ENCODE measurements around the gene UBE2J1.
"Not testable (repeated sequence)": the region's sequence is repeated elsewhere in the genome, so short reads cannot be mapped to it uniquely, and the experiment has no call there.

The UBE2J1 gene

DNA sequence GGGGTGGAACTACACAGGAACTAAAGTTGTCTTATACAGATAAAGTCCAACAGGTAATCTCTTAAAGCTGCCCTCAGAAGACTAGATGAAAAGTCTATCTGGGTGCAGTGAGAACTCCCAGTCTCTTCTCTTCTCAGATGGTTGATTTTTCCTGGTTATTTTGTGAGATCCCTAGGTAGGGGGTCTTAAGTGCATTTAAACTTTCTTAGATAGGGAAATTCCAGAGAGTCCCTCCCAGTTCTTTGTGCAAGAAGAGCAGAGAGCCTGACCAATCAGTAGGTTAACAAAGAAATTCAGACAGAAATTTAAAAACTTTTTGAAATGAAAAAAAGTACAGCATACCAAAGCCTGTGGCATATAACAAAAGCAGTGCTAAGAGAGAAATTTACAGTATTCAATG, 35.5 kb downstream of the UBE2J1 start:
- DNase-seq = no peak

DNA sequence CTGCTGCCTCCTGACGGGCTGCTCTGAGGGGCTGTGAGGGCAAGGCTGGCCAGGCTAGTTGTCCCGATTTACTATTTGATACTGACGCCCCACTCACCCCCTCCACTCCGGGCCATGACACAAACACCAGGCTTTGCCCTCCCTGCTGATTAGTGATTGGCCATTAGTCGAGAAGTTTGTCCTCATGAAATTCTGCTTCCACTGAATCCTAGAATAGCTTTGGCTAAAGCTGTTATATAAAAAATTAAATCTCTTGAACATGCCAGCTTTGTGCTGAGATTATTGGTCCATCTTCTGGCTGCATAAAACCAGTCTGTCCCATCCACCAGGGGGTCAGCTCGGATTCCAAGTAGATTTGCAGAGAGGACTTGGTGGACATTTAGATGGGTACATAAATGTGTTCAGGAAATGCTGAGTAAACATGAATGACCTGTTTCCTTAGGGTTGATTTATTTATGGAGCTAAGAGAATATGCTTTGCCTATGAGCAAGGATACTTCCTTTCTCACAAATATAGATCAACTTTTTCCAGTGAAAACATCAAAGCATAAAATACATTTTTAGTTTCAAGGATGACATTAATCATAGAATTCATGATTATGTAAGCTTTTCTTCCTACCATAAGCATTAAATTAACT, 37.2 kb downstream of the UBE2J1 start, which contains the start of gene GABRR2:
TSS of gene GABRR2 (minus strand) at position 51 of the 637 bp plus-strand sequence. CDS start 134 bp downstream, outside the sequence.
- no peak for DNase-seq

- DNase-seq = no peak
Observed at GRCh38 chr6:89314692-89315091, 37.8 kb downstream of the UBE2J1 start.

- DNase-seq = peak; percentile 52
Observed at GRCh38 chr6:89313006-89313405, 39.5 kb downstream of the UBE2J1 start.

DNA sequence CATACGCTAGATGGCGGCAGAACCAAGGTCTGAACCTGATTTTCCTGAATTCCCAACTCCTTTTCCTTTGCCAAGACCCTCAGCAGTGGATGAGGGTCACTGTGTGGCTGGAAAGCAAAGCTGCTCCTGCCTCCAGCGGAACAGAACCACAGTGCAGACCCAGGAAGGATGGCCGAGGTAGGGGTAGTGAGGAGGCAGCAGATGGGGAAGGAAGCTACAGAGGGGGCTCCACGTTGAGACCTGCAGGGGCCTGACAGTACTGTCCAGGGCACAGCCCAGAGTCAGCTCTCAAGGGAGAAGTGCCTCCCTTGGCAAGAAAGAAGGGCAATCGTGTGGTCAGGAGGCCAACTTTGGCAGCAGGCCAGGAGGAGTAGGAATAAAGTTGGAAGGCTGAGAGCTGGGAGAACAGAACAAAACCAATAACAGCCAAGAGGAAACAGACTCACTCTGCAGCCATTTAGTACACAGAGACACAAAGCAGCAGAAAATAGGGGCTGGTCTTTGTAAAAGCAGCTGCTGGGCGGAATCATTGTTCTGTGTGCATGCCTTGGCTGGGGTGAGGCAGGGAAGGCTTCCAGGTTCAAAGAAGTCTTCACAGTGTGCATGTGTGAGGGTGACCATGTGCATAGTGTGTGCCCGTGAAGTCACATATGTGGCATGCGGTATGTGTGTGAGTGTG, 40.5 kb downstream of the UBE2J1 start:
- peak; percentile 82 for DNase-seq

DNA sequence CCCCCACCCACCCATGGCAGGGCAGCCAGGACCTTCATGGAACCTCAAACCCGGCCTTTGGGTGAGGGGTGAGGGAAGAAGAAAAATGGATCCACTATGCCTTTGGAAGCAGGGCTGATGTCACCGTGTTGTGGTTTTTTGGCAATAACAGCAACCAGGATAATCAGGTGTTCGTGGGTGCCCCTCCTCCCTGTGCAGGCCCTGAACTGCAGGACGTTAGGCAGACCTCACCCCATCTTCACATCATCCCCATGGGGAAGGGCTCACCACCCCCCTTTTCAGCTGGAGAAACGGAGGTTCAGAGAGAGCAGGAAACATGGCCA, 41.0 kb downstream of the UBE2J1 start:
- no peak for DNase-seq

DNA sequence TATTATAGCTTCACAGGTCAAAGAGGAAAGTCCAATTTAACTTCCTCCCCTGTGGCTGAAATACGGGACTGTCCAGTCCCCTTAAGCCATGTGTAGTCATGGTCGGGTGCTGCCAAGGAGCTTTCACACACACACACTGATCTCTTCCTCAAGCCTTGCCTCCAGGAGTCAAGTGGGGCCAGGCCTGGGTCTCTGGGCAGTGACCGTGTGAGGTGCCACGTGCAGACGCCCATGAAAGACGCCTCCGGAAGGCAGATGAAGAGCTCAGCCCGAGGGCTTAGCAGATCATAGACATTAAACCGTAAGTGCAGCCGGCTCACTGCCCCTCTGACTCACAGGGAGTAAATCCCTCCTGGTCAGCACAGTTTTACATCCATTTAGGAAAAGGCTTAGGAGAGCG, 41.6 kb downstream of the UBE2J1 start:
- DNase-seq = no peak

GRCh38 chr6:89308525-89309395, 43.8 kb downstream of the UBE2J1 start:
- DNase-seq = no peak

DNA sequence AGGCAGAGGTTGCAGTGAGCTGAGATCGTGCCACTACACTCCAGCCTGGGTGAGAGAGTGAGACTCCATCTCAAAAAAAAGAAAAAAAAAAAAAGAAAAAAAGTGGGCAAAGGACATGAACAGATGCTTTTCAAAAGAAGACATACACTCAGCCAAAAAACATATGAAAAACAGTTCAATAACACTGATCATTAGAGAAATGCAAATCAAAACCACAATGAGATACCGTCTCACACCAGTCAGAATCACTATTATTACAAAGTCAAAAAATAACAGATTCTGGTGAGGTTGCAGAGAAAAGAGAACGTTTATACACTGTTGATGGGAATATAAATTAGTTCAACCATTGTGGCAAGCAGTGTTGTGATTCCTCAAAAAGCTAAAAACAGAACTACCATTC, 48.0 kb downstream of the UBE2J1 start:
- not testable (repeated sequence) for DNase-seq

DNA sequence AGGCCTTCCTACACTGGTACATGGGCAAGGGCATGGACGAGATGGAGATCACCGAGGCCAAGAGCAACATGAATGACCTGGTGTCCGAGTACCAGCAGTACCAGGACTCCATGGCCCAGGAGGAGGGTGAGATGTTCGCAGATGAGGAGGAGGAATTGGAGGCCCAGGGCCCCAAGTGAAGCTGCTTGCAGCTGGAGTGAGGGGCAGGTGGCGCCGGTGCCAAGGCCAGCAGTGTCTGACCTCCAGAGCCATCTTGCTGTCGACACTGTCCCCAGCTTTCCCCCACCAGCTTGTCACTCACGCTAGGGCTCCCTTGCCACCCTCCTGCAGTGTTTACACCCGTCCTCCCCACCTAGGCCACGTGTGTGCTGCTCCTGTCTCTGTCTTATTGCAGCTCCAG, 49.6 kb downstream of the UBE2J1 start:
- no peak for DNase-seq

- DNase-seq = no peak
Observed at GRCh38 chr6:89302195-89302770, 50.2 kb downstream of the UBE2J1 start.

- DNase-seq = no peak
Observed at GRCh38 chr6:89301586-89302194, 50.8 kb downstream of the UBE2J1 start.

DNA sequence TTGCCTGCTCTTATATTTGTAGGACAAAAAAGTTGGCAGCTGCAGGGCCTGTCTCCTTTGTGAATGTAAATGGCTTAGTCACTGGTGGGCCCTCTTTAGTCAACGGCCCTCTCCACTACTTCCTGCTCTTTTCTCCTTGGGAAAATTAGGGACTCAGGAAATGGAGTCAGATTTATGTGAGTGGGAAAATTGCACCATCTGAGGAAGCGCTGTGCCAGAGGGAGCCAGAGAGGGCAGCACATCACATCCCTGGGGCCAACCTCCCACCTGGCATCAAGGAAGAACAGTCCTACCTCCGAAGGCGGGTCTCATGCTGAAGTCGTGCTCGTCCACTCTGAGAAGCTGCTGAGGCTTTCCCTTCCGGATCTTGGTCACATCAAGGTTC, 53.1 kb downstream of the UBE2J1 start:
- DNase-seq = no peak

DNA sequence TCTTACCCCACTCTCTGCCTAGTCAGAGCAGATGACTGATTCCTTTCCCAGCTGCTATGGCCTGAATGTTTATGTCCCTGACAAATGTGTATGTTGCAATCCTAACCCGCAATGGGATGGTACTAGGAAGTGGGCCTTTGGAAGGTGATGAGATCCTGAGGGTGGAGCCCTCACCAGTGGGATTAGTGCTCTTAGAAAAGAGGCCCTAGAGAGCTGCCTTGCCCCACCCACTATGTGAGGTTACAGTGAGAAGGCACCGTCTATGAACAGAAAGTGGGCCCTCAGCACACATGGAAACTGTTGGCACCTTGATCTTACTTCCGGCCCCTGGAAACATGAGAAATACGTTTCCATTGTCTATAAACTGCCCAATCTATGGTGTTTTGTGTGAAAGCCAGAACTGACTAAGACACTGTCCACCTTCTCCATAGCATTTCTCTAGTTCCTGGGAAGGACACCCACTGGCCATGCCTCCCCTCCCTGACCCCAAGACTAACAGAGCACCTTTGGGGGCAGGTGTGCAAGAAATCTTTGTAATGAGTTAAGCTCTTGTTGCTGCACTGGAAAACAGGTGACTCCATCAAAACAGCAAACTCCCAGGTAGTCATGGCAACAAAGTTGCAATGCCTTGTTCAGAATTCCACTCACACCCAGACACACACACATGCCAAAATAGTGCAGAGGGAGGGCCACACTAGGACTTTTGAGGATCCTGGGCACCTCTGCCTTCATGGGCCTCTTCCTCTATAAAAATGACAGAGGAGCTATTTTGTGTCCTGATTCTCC, 53.6 kb downstream of the UBE2J1 start:
- no peak for DNase-seq

DNA sequence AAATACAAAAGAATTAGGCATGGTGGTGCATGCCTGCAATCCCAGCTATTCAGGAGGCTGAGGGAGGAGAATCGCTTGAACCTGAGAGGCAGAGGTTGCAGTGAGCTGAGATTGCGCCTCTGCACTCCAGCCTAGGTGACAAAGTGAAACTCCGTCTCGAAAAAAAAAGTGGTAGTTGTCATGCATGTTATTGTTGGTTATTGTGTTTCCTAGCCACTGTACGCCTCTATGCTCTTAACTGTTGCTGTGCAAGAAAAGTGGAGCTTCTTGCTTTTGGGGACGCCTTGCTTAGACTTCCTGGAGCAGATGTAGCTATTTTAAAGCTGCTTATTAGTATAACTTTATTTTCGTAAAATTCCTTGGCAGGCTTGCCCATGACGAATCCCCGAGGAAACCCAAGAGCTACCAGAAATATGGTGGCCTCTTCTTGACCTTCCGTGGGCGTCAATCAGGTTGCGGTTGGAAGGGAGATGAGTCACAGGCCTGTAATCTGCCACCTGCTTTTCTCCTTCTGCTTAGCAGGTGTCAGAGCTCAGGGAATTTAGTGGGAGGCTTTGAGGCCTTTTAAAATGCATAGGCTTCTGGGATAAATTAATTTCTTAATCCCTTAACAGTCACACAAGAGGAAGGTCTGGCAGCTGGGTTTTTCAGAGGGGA, 54.7 kb downstream of the UBE2J1 start:
- peak; percentile 88 for DNase-seq

GRCh38 chr6:89295981-89296380, 56.5 kb downstream of the UBE2J1 start:
- no peak for DNase-seq

DNA sequence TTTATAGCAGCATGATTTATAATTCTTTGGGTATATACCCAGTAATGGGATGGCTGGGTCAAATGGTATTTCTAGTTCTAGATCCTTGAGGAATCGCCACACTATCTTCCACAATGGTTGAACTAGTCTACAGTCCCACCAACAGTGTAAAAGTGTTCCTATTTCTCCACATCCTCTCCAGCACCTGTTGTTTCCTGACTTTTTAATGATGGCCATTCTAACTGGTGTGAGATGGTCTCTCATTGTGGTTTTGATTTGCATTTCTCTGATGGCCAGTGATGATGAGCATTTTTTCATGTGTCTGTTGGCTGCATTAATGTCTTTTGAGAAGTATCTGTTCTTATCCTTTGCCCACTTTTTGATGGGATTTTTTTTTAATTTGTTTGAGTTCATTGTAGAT, 57.4 kb downstream of the UBE2J1 start:
- not testable (repeated sequence) for DNase-seq

- no peak for DNase-seq
Observed at GRCh38 chr6:89291256-89291819, 61.2 kb downstream of the UBE2J1 start.

DNA sequence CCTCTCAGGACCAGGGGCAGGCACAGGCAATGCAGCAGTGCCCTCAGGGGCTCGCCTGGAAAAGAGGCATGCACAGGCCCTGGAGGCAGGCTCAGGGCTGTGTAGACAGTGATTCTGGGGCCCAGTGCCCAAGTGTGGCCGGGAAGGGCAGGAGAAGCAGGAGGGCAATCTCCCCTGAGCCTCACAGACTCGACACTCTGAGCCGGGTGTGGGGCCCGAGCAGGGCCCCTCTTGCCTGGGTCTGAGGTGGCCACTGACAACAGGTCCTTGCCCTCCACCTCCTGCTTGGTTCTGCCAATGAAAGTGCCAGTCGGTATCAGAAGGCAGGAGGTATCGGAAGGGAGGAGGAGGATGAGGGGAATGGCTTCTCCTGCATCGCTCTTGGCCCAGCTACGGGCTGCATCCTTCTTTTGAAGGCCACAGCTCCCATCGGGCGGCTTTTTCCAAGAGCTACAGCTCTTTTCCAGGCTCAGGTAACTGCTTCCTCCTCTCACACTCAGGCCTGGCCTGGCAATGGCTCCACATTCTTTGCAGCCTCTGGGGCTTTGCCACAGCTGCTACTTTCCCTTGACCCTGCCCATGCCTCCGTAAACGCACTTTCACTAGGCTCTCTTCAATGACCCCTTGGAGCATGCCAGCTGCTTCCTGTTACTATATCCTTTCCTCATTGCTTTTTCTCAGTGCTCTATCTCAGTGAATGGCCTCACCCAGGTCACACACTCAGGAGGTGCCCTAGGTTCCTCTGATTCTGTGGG, 61.9 kb downstream of the UBE2J1 start:
- no peak for DNase-seq

- no peak for DNase-seq
Observed at GRCh38 chr6:89289710-89290109, 62.8 kb downstream of the UBE2J1 start.

Measured in femur (tissue), 1 donor.